Measurements from ENCODE around the gene NDC1.
A peak's percentile ranks its signal among the peaks of the same experiment; 100 is the strongest.

Gene NDC1

GRCh38 chr1:53740621-53741105 lies 97.4 kb downstream of the NDC1 start:
- Histone ChIP-seq H3K36me3 (ENCODE audit: control insufficient read depth, insufficient read depth, low read length) (no peaks in the 10 kb centered on the region), H3K27ac (ENCODE audit: low read length) (no peak overlapping the region), H3K4me3 (ENCODE audit: low read length) (no peak overlapping the region), H3K4me1 (ENCODE audit: control insufficient read depth, insufficient read depth, low read length) (peaks cover 7% of the 10 kb centered on the region), H3K9me3 (ENCODE audit: control insufficient read depth, insufficient read depth, low read length) (no peaks in the 10 kb centered on the region), H3K27me3 (ENCODE audit: control insufficient read depth, insufficient read depth, low read length) (peaks cover 42% of the 10 kb centered on the region)
- DNase-seq (ENCODE audit: low read depth, low spot score) = no peak
- WGBS (ENCODE audit: insufficient coverage, insufficient read length) = no CpG with 5 or more reads among the region's 8 CpGs

GRCh38 chr1:53739109-53739681 lies 98.9 kb downstream of the NDC1 start, which contains the start of gene GLIS1:
TSS of gene GLIS1 (minus strand) at chr1:53739164. CDS start at chr1:53738064, 1,100 bp downstream.
- no CpG with 5 or more reads among the region's 73 CpGs for WGBS (ENCODE audit: insufficient coverage, insufficient read length)
- Histone ChIP-seq H3K4me3 (ENCODE audit: low read length) (peak within 1 kb of the TSS; percentile 45; the same call in 1 of the 2 replicates), H3K36me3 (ENCODE audit: control insufficient read depth, insufficient read depth, low read length) (no peaks in the 10 kb centered on the region), H3K9me3 (ENCODE audit: control insufficient read depth, insufficient read depth, low read length) (no peaks in the 10 kb centered on the region), H3K27ac (ENCODE audit: low read length) (no peak within 1 kb of the TSS), H3K27me3 (ENCODE audit: control insufficient read depth, insufficient read depth, low read length) (peaks cover 45% of the 10 kb centered on the region), H3K4me1 (ENCODE audit: control insufficient read depth, insufficient read depth, low read length) (peaks cover 7% of the 10 kb centered on the region)
- DNase-seq (ENCODE audit: low read depth, low spot score) = no peak

GRCh38 chr1:53738205-53739108 lies 99.6 kb downstream of the NDC1 start:
- H3K9me3 ChIP-seq (ENCODE audit: control insufficient read depth, insufficient read depth, low read length) = no peaks in the 10 kb centered on the region
- DNase-seq (ENCODE audit: low read depth, low spot score) = no peak
- H3K4me1 ChIP-seq (ENCODE audit: control insufficient read depth, insufficient read depth, low read length) = peaks cover 7% of the 10 kb centered on the region
- WGBS (ENCODE audit: insufficient coverage, insufficient read length) = no CpG with 5 or more reads among the region's 101 CpGs
- H3K36me3 ChIP-seq (ENCODE audit: control insufficient read depth, insufficient read depth, low read length) = no peaks in the 10 kb centered on the region
- peak overlapping the region; percentile 45; the same call in 1 of the 2 replicates for H3K4me3 ChIP-seq (ENCODE audit: low read length)
- peaks cover 45% of the 10 kb centered on the region for H3K27me3 ChIP-seq (ENCODE audit: control insufficient read depth, insufficient read depth, low read length)
- H3K27ac ChIP-seq (ENCODE audit: low read length) = no peak overlapping the region

- Histone ChIP-seq H3K27me3 (ENCODE audit: control insufficient read depth, insufficient read depth, low read length) (peaks cover 45% of the 10 kb centered on the region), H3K27ac (ENCODE audit: low read length) (no peak overlapping the region), H3K9me3 (ENCODE audit: control insufficient read depth, insufficient read depth, low read length) (no peaks in the 10 kb centered on the region), H3K4me1 (ENCODE audit: control insufficient read depth, insufficient read depth, low read length) (peaks cover 7% of the 10 kb centered on the region), H3K36me3 (ENCODE audit: control insufficient read depth, insufficient read depth, low read length) (no peaks in the 10 kb centered on the region), H3K4me3 (ENCODE audit: low read length) (peak overlapping the region; percentile 33; the same call in 1 of the 2 replicates)
- no CpG with 5 or more reads among the region's 58 CpGs for WGBS (ENCODE audit: insufficient coverage, insufficient read length)
- DNase-seq (ENCODE audit: low read depth, low spot score) = no peak
These were observed 100.4 kb downstream of the NDC1 start for GRCh38 chr1:53737648-53738204.

- Histone ChIP-seq H3K27ac (ENCODE audit: low read length) (no peak overlapping the region), H3K9me3 (ENCODE audit: control insufficient read depth, insufficient read depth, low read length) (no peaks in the 10 kb centered on the region), H3K27me3 (ENCODE audit: control insufficient read depth, insufficient read depth, low read length) (peaks cover 43% of the 10 kb centered on the region), H3K4me1 (ENCODE audit: control insufficient read depth, insufficient read depth, low read length) (peaks cover 7% of the 10 kb centered on the region), H3K36me3 (ENCODE audit: control insufficient read depth, insufficient read depth, low read length) (no peaks in the 10 kb centered on the region), H3K4me3 (ENCODE audit: low read length) (no peak overlapping the region)
- no CpG with 5 or more reads among the region's 11 CpGs for WGBS (ENCODE audit: insufficient coverage, insufficient read length)
- no peak for DNase-seq (ENCODE audit: low read depth, low spot score)
These were observed 101.8 kb downstream of the NDC1 start for GRCh38 chr1:53736290-53736689.

- H3K9me3 ChIP-seq (ENCODE audit: control insufficient read depth, insufficient read depth, low read length) = no peaks in the 10 kb centered on the region
- no peak for DNase-seq (ENCODE audit: low read depth, low spot score)
- no peaks in the 10 kb centered on the region for H3K36me3 ChIP-seq (ENCODE audit: control insufficient read depth, insufficient read depth, low read length)
- H3K27ac ChIP-seq (ENCODE audit: low read length) = no peak overlapping the region
- H3K27me3 ChIP-seq (ENCODE audit: control insufficient read depth, insufficient read depth, low read length) = peaks cover 42% of the 10 kb centered on the region
- no peak overlapping the region for H3K4me3 ChIP-seq (ENCODE audit: low read length)
- H3K4me1 ChIP-seq (ENCODE audit: control insufficient read depth, insufficient read depth, low read length) = peaks cover 7% of the 10 kb centered on the region
- WGBS (ENCODE audit: insufficient coverage, insufficient read length) = no CpG with 5 or more reads among the region's 5 CpGs
These were observed 102.4 kb downstream of the NDC1 start for GRCh38 chr1:53735681-53736080.

- Histone ChIP-seq H3K27ac (ENCODE audit: low read length) (no peak overlapping the region), H3K4me3 (ENCODE audit: low read length) (no peak overlapping the region), H3K9me3 (ENCODE audit: control insufficient read depth, insufficient read depth, low read length) (no peaks in the 10 kb centered on the region), H3K36me3 (ENCODE audit: control insufficient read depth, insufficient read depth, low read length) (no peaks in the 10 kb centered on the region), H3K4me1 (ENCODE audit: control insufficient read depth, insufficient read depth, low read length) (peaks cover 7% of the 10 kb centered on the region), H3K27me3 (ENCODE audit: control insufficient read depth, insufficient read depth, low read length) (peaks cover 39% of the 10 kb centered on the region)
- WGBS (ENCODE audit: insufficient coverage, insufficient read length) = no CpG with 5 or more reads among the region's 5 CpGs
- DNase-seq (ENCODE audit: low read depth, low spot score) = no peak
These were observed 102.8 kb downstream of the NDC1 start for GRCh38 chr1:53735261-53735660.

GRCh38 chr1:53734650-53735211 lies 103.4 kb downstream of the NDC1 start:
- Histone ChIP-seq H3K9me3 (ENCODE audit: control insufficient read depth, insufficient read depth, low read length) (no peaks in the 10 kb centered on the region), H3K27ac (ENCODE audit: low read length) (no peak overlapping the region), H3K36me3 (ENCODE audit: control insufficient read depth, insufficient read depth, low read length) (no peaks in the 10 kb centered on the region), H3K4me3 (ENCODE audit: low read length) (no peak overlapping the region), H3K4me1 (ENCODE audit: control insufficient read depth, insufficient read depth, low read length) (peaks cover 7% of the 10 kb centered on the region), H3K27me3 (ENCODE audit: control insufficient read depth, insufficient read depth, low read length) (peaks cover 34% of the 10 kb centered on the region)
- no peak for DNase-seq (ENCODE audit: low read depth, low spot score)
- no CpG with 5 or more reads among the region's 10 CpGs for WGBS (ENCODE audit: insufficient coverage, insufficient read length)

GRCh38 chr1:53733975-53734649 lies 104.0 kb downstream of the NDC1 start:
- no peak overlapping the region for H3K4me3 ChIP-seq (ENCODE audit: low read length)
- peaks cover 31% of the 10 kb centered on the region for H3K27me3 ChIP-seq (ENCODE audit: control insufficient read depth, insufficient read depth, low read length)
- no peak for DNase-seq (ENCODE audit: low read depth, low spot score)
- no peaks in the 10 kb centered on the region for H3K9me3 ChIP-seq (ENCODE audit: control insufficient read depth, insufficient read depth, low read length)
- no peak overlapping the region for H3K27ac ChIP-seq (ENCODE audit: low read length)
- no peaks in the 10 kb centered on the region for H3K36me3 ChIP-seq (ENCODE audit: control insufficient read depth, insufficient read depth, low read length)
- peaks cover 7% of the 10 kb centered on the region for H3K4me1 ChIP-seq (ENCODE audit: control insufficient read depth, insufficient read depth, low read length)
- WGBS (ENCODE audit: insufficient coverage, insufficient read length) = no CpG with 5 or more reads among the region's 10 CpGs

All from iPS DF 6.9 (cell line).